NK-92 (cell line): ENCODE measurements around the gene HTR3A.

Experiments
- DNase-seq: peaks from one replicate; lab custom pipeline; 2025; ENCODE audit not compliant: unreplicated experiment; lab: John Stamatoyannopoulos, UW

HTR3A gene

DNA sequence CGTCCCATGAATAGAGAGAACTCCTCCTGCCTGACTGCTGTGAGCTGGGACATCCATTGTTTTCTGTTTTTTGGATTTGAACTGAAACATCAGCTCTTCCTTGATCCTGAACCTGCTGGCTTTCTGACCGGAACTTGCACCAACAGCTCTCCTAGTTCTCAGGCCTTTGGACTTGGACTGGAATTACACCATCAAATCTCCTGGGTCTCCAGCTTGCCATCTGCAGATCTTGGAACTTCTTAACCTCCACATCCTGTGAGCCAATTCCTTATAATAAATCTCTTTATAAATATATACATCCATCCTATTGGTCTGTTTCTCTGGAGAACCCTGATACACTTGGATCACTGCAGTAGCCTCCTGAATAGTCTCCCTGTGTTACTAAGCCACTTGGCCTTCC is 42.1 kb downstream of the HTR3A start:
- no peak for DNase-seq

GRCh38 chr11:114017723-114018122 is 42.8 kb downstream of the HTR3A start:
- DNase-seq: no peak

DNA sequence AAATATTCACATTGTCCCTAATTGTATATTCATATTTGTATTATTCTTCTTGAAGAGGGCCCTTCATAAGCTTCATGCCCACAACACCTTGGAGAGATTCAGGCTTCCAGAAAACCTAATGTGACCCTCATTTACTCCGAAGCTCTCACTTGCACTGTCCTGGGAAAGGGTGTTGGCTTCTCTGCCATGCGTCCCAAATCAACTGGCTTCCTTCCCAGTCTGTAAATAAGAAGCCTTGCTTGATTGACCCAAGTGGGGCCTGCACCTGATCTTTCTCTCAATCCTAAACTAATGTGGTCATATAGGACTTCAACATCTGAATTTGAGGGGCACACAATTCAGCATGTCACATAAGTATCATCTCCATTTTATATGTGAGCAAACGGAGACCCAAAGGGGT is 44.1 kb downstream of the HTR3A start:
- DNase-seq: no peak

DNA sequence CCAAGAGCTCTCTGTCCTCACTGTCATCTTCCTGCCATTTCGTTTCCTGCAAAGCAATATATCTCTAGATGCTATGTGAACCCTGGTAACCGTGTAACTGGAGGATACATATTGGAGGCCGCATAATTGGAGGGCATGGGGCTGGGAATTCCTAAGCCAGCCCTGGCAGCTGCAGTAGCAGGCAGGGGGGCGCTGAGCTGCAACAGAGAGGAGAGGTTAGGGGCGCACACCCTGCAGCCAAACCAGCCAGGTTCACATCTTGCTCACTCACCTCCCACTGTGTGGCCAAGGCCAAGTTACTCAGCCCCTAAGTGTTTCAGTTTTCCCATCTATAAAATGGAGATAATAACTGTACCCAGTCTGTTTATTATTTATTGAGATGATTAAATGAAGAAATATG is 44.7 kb downstream of the HTR3A start:
- no peak for DNase-seq

GRCh38 chr11:114025329-114025907 is 50.5 kb downstream of the HTR3A start:
- no peak for DNase-seq

- DNase-seq: no peak
Measured at GRCh38 chr11:114026355-114026754, 51.4 kb downstream of the HTR3A start.

DNA sequence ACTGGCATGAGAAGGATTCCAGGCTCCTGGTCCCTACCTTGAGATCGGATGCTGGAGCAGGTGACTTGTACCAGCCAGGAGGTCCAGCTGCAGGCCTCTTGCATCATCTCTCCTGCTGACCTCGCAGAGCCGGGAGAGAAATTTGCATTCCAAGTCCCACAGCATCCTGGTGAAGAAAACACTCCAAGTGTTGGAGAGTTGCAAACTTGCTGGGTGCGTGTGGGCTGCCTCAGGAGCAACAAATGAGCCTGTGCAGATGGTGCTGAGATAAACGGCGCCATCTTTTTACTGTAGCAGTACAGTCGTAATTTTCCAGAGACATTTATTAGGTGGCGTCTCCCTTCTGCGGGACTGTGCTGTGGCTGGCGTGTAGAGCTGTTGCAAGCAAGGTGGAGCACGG is 52.5 kb downstream of the HTR3A start:
- DNase-seq: no peak

DNA sequence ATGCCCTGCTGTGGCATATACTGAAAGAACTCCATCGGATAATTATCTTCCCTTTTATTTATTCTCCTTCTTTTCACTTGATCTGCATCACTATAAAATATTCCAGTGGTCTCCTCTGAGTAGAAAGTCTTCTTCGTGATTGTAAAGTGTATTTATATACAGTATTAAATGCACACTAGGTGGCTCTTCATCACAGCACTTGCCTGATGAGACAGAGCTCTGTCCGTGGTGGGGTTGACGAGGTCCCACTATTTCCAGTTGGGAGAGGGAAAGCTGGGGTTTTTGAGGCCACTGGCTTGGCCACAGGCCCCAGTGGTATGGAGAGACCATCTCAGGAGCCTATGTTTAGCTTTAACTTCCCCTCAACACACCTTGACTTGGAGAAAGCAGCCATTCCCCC is 53.0 kb downstream of the HTR3A start:
- DNase-seq: no peak

- no peak for DNase-seq
Measured at GRCh38 chr11:114031246-114031966, 56.5 kb downstream of the HTR3A start.

- no peak for DNase-seq
Measured at GRCh38 chr11:114031967-114032320, 57.0 kb downstream of the HTR3A start.

DNA sequence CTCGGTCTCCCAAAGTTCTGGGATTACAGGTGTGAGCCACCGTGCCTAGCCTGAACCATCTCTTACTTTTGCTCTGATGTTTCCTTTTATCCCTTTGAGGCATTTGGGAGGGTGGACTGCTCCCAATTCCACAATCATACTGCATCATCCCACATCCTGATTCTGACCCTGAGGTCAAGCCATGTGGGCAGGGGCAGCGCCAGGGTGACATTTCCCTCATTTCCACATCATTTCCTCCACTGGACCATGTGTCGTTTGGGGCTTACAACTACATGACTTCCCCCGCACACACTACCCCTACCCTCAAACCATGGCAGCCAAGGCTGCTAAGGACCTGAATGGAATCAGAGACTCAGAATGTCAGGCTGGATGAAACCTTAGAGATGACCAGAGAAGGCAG is 58.2 kb downstream of the HTR3A start:
- DNase-seq: no peak

DNA sequence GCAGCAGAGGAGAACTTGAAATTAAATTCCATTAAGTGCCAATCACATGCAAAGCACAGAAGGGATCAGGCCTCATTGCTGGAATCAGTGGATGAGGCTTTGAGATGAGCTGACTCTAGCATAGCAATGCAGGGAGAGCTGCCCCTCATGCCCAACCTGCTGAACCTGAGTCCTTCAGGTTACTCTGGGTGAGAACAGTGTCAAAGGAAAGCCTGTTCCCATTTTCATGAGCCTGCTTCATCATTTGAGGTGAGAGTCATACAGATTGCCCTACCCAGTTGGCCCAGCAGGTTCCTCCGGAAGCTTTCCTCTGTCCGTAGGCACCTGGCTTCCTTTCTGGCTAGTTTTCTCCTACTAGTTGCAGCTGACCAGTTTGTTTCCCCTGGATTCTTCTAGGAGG is 58.7 kb downstream of the HTR3A start:
- no peak for DNase-seq

GRCh38 chr11:114034956-114035355 is 60.0 kb downstream of the HTR3A start:
- DNase-seq: no peak

DNA sequence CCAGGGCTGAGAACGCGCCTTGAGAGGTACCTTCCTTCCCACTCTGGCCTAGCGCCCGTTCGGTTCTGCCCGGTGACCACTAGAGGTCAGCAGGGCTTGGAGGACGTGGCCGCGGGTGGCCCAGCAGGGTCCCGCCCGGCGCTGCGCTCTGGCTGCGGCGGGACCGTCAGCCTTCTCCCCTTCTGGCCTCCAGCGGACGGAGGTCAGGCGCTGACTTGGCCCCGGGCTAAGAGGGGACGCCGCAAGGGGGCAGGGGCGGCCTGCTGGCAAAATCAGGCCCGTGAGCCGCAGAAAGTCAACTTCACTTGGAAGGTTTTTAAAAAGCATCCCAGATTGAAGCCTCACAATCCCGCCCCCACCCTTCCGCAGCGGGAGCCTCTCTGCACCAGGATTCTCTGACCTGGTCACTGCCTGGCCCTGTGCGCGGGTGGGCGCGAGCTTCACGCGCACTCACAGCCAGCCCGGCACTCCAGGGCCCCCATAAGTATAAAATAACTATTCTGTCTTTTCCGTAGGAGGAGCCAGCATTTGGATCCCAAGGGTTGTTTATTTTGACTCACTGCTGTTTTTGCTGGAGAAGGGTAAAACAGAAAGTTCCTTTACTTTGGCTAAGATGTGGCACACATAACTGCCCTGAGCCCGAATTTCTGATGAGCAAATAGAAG is 61.4 kb downstream of the HTR3A start:
- DNase-seq: no peak

DNA sequence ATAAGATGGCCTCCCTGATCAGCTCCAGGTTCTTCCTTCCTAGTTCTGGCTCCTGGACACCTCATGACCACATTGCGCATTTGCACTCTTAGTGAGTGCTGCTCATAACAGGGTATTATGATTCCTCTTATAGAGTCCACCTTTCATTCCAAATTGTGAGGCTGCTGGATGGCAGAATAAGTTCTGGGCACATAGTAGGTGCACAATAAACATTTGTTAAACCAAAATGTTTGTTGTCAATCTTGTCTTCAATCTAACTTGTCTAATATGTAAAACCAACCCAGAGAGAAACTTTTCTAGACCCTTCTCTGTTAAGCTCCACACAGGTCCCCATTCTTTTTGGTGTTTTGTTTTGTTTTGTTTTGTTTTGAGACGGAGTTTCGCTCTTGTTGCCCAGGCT is 62.0 kb downstream of the HTR3A start:
- DNase-seq: no peak

DNA sequence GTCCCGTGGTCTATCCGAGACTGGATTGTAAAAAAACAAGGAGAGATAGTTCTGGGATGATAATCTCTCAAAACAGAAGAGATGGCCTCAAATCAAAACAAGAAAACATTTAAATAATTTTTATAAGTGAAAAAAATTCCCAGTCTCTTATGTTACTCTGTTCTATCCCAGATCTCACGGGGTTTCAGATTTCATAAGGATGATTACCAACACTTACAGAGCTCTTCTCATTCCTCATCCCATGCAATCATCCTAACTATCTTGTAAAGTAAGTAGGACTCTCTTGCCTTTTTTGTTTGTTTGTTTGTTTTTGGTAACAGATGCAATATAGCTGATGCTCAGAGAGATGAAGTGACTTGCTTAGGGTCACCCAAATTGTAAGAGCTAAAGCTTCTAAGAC is 64.6 kb downstream of the HTR3A start:
- DNase-seq: no peak
